Peyer's patch (tissue), 4 donors: ENCODE measurements around the gene ATP10A.

Source experiments
- POLR2A ChIP-seq, 2 donors: fragments of 450-650 bp; IDR thresholded peaks; one replicate each; pipeline ENCODE4 v1.5.1; 2017; ENCODE audit warnings: antibody characterized with exemption in 2 of 2, mild to moderate bottlenecking in 2 of 2, moderate library complexity in 2 of 2
- TF ChIP-seq, protein P1 (sequence below), 6 experiments: fragments of 450-650 bp in 4 of 6; fragments of 200-600 bp in 2 of 6; sonication (generic) in 1 of 6; IDR thresholded peaks; one replicate each; pipeline ENCODE4 v1.5.1; 2017 to 2019; ENCODE audit warnings: antibody characterized with exemption in 6 of 6, mild to moderate bottlenecking in 3 of 6, moderate library complexity in 1 of 6

DNA sequence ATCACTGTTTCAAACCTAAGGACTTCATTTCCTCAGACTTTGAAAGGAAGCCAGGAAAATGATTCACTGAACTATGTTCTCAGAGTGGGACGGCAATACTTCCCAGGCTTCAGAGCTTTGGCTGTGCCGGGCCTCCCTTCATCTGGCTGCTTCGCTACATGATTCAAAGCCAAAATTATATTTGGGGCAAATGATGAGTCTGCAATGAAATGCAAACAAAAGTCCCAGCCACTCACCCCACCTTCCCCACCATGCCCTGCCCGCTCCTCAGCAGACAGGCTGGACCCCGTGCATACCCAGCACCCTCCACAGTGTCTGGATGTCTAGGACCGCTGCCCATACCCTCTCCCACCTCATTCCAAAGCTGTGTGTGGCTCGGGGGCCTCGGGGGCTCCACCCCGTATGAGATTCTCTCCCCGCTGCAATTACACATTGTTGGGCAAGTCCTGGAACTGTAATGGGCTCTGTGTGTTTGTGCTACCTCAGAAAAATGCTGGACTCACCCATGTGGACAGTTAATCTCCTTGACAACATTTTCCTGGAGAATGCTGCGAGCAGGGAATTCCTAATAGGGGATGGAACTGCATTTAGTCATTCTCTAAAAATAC is 32.2 kb downstream of the ATP10A start:
- TF ChIP-seq, protein P1, sequence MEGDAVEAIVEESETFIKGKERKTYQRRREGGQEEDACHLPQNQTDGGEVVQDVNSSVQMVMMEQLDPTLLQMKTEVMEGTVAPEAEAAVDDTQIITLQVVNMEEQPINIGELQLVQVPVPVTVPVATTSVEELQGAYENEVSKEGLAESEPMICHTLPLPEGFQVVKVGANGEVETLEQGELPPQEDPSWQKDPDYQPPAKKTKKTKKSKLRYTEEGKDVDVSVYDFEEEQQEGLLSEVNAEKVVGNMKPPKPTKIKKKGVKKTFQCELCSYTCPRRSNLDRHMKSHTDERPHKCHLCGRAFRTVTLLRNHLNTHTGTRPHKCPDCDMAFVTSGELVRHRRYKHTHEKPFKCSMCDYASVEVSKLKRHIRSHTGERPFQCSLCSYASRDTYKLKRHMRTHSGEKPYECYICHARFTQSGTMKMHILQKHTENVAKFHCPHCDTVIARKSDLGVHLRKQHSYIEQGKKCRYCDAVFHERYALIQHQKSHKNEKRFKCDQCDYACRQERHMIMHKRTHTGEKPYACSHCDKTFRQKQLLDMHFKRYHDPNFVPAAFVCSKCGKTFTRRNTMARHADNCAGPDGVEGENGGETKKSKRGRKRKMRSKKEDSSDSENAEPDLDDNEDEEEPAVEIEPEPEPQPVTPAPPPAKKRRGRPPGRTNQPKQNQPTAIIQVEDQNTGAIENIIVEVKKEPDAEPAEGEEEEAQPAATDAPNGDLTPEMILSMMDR (IDR thresholded peaks at IDR 0.05): no peak
- no peak for TF ChIP-seq POLR2A (IDR thresholded peaks at IDR 0.05)
